ENCODE measurements around the gene BDKRB2. TPM values are rescaled to one million over a fixed set of nuclear protein-coding genes. Genes with fewer than 3 reads are reported as not detected.

BDKRB2 gene
- total and polyA plus RNA-seq, 2 donors (not counting 1 experiment from before 2014, with no cell fraction given), result 24.0 to 91.5 TPM

- Histone ChIP-seq H3K4me3 (replicated peaks in 1 of 4; ENCODE audit: control extremely low read depth in 1 of 4, insufficient read depth in 1 of 4, low read depth in 3 of 4, low read length in 4 of 4) (no peak overlapping the region), H3K79me2 (ENCODE audit: control insufficient read depth, insufficient read depth, low read length) (no peaks in the 10 kb centered on the region), H3K27me3 (ENCODE audit: control insufficient read depth, insufficient read depth, low read length) (no peaks in the 10 kb centered on the region), H3K9ac (ENCODE audit: insufficient read depth, low read length) (no peak overlapping the region), H2AFZ (ENCODE audit: low read length) (no peak overlapping the region), H3K4me2 (ENCODE audit: extremely low read depth, insufficient read depth, low read length) (no peak overlapping the region), H3K27ac (ENCODE audit: insufficient read depth, low read length) (no peak overlapping the region), H3K9me3 (ENCODE audit: control insufficient read depth, insufficient read depth, low read depth, low read length) (no peaks in the 10 kb centered on the region), H4K20me1 (ENCODE audit: control insufficient read depth, extremely low read depth, insufficient read depth, low read length) (no peaks in the 10 kb centered on the region), H3K4me1 (ENCODE audit: control insufficient read depth, extremely low read depth, insufficient read depth, low read length) (no peaks in the 10 kb centered on the region), H3K36me3 (ENCODE audit: control insufficient read depth, insufficient read depth, low read length) (no peaks in the 10 kb centered on the region)
- TF ChIP-seq CTCF (conservative IDR thresholded peaks at IDR 0.05 in 1 of 2, IDR thresholded peaks at IDR 0.05 in 1 of 2; ENCODE audit: low read depth in 1 of 2, low read length in 2 of 2) (no peak), EZH2 (IDR thresholded peaks at IDR 0.05; ENCODE audit: low read length, missing control alignments) (no peak)
- DNase-seq (ENCODE audit: low read depth in 2 of 2), result no peak
These were observed 26.4 kb downstream of the BDKRB2 start for GRCh38 chr14:96231056-96231455.

- Histone ChIP-seq H3K9me3 (ENCODE audit: control insufficient read depth, insufficient read depth, low read depth, low read length) (no peaks in the 10 kb centered on the region), H2AFZ (ENCODE audit: low read length) (no peak overlapping the region), H3K4me1 (ENCODE audit: control insufficient read depth, extremely low read depth, insufficient read depth, low read length) (no peaks in the 10 kb centered on the region), H3K4me2 (ENCODE audit: extremely low read depth, insufficient read depth, low read length) (no peak overlapping the region), H4K20me1 (ENCODE audit: control insufficient read depth, extremely low read depth, insufficient read depth, low read length) (no peaks in the 10 kb centered on the region), H3K27me3 (ENCODE audit: control insufficient read depth, insufficient read depth, low read length) (no peaks in the 10 kb centered on the region), H3K4me3 (replicated peaks in 1 of 4; ENCODE audit: control extremely low read depth in 1 of 4, insufficient read depth in 1 of 4, low read depth in 3 of 4, low read length in 4 of 4) (no peak overlapping the region), H3K9ac (ENCODE audit: insufficient read depth, low read length) (no peak overlapping the region), H3K36me3 (ENCODE audit: control insufficient read depth, insufficient read depth, low read length) (no peaks in the 10 kb centered on the region), H3K79me2 (ENCODE audit: control insufficient read depth, insufficient read depth, low read length) (no peaks in the 10 kb centered on the region), H3K27ac (ENCODE audit: insufficient read depth, low read length) (no peak overlapping the region)
- TF ChIP-seq CTCF (conservative IDR thresholded peaks at IDR 0.05 in 1 of 2, IDR thresholded peaks at IDR 0.05 in 1 of 2; ENCODE audit: low read depth in 1 of 2, low read length in 2 of 2), result no peak
- no peak for DNase-seq (ENCODE audit: low read depth in 2 of 2)
These were observed 27.0 kb downstream of the BDKRB2 start for GRCh38 chr14:96231526-96232130.

- Histone ChIP-seq H3K9me3 (ENCODE audit: control insufficient read depth, insufficient read depth, low read depth, low read length) (no peaks in the 10 kb centered on the region), H3K9ac (ENCODE audit: insufficient read depth, low read length) (no peak overlapping the region), H3K4me2 (ENCODE audit: extremely low read depth, insufficient read depth, low read length) (no peak overlapping the region), H3K27ac (ENCODE audit: insufficient read depth, low read length) (no peak overlapping the region), H3K4me1 (ENCODE audit: control insufficient read depth, extremely low read depth, insufficient read depth, low read length) (no peaks in the 10 kb centered on the region), H3K4me3 (replicated peaks in 1 of 4; ENCODE audit: control extremely low read depth in 1 of 4, insufficient read depth in 1 of 4, low read depth in 3 of 4, low read length in 4 of 4) (no peak overlapping the region), H3K79me2 (ENCODE audit: control insufficient read depth, insufficient read depth, low read length) (no peaks in the 10 kb centered on the region), H4K20me1 (ENCODE audit: control insufficient read depth, extremely low read depth, insufficient read depth, low read length) (no peaks in the 10 kb centered on the region), H2AFZ (ENCODE audit: low read length) (no peak overlapping the region), H3K27me3 (ENCODE audit: control insufficient read depth, insufficient read depth, low read length) (no peaks in the 10 kb centered on the region), H3K36me3 (ENCODE audit: control insufficient read depth, insufficient read depth, low read length) (no peaks in the 10 kb centered on the region)
- TF ChIP-seq CTCF (conservative IDR thresholded peaks at IDR 0.05 in 1 of 2, IDR thresholded peaks at IDR 0.05 in 1 of 2; ENCODE audit: low read depth in 1 of 2, low read length in 2 of 2) (no peak), EZH2 (IDR thresholded peaks at IDR 0.05; ENCODE audit: low read length, missing control alignments) (no peak)
- no peak for DNase-seq (ENCODE audit: low read depth in 2 of 2)
These were observed 27.9 kb downstream of the BDKRB2 start for GRCh38 chr14:96232506-96232905.
